Nephron progenitor cell (in vitro differentiated cells): ENCODE results near the gene RBM24.

Experiments
- DNase-seq: peaks from one replicate; pipeline ENCODE4 v3.0.0; 2021
- H3K27ac Mint-ChIP-seq: 2 replicates; pipeline ENCODE4 v1.8.0; 2021; ENCODE audit warnings: mild to moderate bottlenecking, moderate library complexity, mixed read lengths
- H3K27me3 Mint-ChIP-seq: 2 replicates; pipeline ENCODE4 v1.8.0; 2021; ENCODE audit warnings: mild to moderate bottlenecking, low read depth, mixed read lengths; ENCODE audit not compliant: poor library complexity
- H3K36me3 Mint-ChIP-seq: 2 replicates; pipeline ENCODE4 v1.8.0; 2021; ENCODE audit warnings: low read depth, mixed read lengths
- H3K4me1 Mint-ChIP-seq: 2 replicates; pipeline ENCODE4 v1.8.0; 2021; ENCODE audit warnings: mixed read lengths
- H3K4me3 Mint-ChIP-seq: 2 replicates; pipeline ENCODE4 v1.8.0; 2021; ENCODE audit warnings: mild to moderate bottlenecking, moderate library complexity, mixed read lengths
- H3K9me3 Mint-ChIP-seq: 2 replicates; pipeline ENCODE4 v1.8.0; 2021; ENCODE audit warnings: mild to moderate bottlenecking, moderate library complexity, mixed read lengths
- CTCF ChIP-seq: fragments of 200-600 bp; sonication (generic); IDR thresholded peaks from 2 replicates; pipeline ENCODE4 v1.5.0; 2021; ENCODE audit warnings: antibody characterized with exemption

Gene RBM24

GRCh38 chr6:17336425-17336824, 55.3 kb downstream of the RBM24 start:
- H3K9me3 Mint-ChIP-seq = peaks cover 27% of the 10 kb centered on the region
- no peak overlapping the region for H3K27ac Mint-ChIP-seq
- TF ChIP-seq CTCF = no peak
- DNase-seq = no peak
- peaks cover under 1% of the 10 kb centered on the region for H3K36me3 Mint-ChIP-seq
- H3K4me1 Mint-ChIP-seq = no peaks in the 10 kb centered on the region
- H3K4me3 Mint-ChIP-seq = no peak overlapping the region
- peaks cover 3% of the 10 kb centered on the region for H3K27me3 Mint-ChIP-seq

GRCh38 chr6:17339308-17339670, 58.1 kb downstream of the RBM24 start:
- H3K9me3 Mint-ChIP-seq = peaks cover 25% of the 10 kb centered on the region
- H3K27me3 Mint-ChIP-seq = peaks cover 9% of the 10 kb centered on the region
- no peak for DNase-seq
- TF ChIP-seq CTCF = no peak
- H3K4me1 Mint-ChIP-seq = peaks cover 4% of the 10 kb centered on the region
- H3K4me3 Mint-ChIP-seq = no peak overlapping the region
- no peaks in the 10 kb centered on the region for H3K36me3 Mint-ChIP-seq
- no peak overlapping the region for H3K27ac Mint-ChIP-seq

- H3K4me3 Mint-ChIP-seq = no peak overlapping the region
- H3K36me3 Mint-ChIP-seq = no peaks in the 10 kb centered on the region
- H3K27me3 Mint-ChIP-seq = peaks cover 9% of the 10 kb centered on the region
- H3K27ac Mint-ChIP-seq = no peak overlapping the region
- no peak for TF ChIP-seq CTCF
- H3K9me3 Mint-ChIP-seq = peaks cover 23% of the 10 kb centered on the region
- no peak for DNase-seq
- peaks cover 4% of the 10 kb centered on the region for H3K4me1 Mint-ChIP-seq
Observed at GRCh38 chr6:17341117-17341805, 60.1 kb downstream of the RBM24 start.

DNA sequence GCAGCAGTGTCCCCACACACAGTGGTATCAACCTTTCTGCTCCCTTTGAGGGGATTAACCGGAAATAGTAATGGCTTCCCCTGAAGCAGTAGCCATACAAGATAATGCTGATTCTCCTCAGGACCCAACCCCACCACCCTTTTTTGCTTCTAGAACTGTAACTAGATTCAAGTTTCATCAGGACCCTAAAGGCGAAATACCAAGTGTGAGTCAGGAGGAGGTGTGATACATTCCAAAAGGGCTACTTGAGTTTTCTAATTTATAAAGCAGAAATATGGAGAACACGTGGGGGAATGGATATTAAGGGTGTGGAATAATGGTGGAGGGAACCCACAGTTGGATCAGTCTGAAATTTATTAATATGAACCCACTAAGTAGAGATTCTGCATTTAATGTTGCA, 60.7 kb downstream of the RBM24 start:
- no peak for DNase-seq
- Mint-ChIP-seq H3K27ac (no peak overlapping the region), H3K9me3 (peaks cover 18% of the 10 kb centered on the region), H3K4me1 (peaks cover 4% of the 10 kb centered on the region), H3K4me3 (no peak overlapping the region), H3K27me3 (peaks cover 12% of the 10 kb centered on the region), H3K36me3 (no peaks in the 10 kb centered on the region)
- no peak for TF ChIP-seq CTCF

DNA sequence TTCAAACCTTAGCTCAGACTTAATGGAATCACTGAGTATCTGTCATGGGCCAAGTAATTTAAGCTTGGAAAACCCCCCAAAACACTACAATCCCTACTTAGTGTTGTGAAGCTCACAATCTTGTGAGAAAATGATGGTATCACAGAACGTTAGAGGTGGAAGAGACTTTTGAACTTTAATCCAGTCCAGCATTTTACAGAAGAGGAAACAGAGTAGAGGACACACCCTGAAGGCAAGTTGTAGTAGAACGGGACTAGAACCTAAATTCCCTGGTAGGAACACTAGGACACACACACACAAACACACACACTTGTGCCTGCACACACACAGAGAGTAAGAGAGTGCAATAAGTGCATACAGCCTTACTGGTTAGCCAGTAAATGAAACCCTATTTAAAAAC, 62.1 kb downstream of the RBM24 start:
- no peak overlapping the region for H3K4me3 Mint-ChIP-seq
- no peaks in the 10 kb centered on the region for H3K36me3 Mint-ChIP-seq
- peaks cover 4% of the 10 kb centered on the region for H3K4me1 Mint-ChIP-seq
- no peak for TF ChIP-seq CTCF
- H3K9me3 Mint-ChIP-seq = peaks cover 18% of the 10 kb centered on the region
- peaks cover 13% of the 10 kb centered on the region for H3K27me3 Mint-ChIP-seq
- DNase-seq = no peak
- peak overlapping the region; percentile 31 for H3K27ac Mint-ChIP-seq
